GM12878 (cell line): ENCODE data around the gene MACROD2.

Source experiments
- CTCF ChIP-seq, 3 experiments: IDR thresholded peaks in 2 of 3; conservative IDR thresholded peaks in 1 of 3; 2 replicates each; pipeline ENCODE4 v1.5.1; 2011; ENCODE audit warnings: low read depth in 3 of 3, low read length in 3 of 3, mild to moderate bottlenecking in 3 of 3, control low read depth in 2 of 3, moderate library complexity in 2 of 3, inconsistent platforms in 1 of 3, mixed read lengths in 1 of 3; ENCODE audit not compliant: control insufficient read depth in 2 of 3, insufficient read depth in 1 of 3; ENCODE audit errors: extremely low read depth in 1 of 3
- HDAC6 ChIP-seq: fragments of 200-600 bp; sonication (generic); IDR thresholded peaks from one replicate; pipeline ENCODE4 v1.8.0; 2017; ENCODE audit warnings: antibody characterized with exemption; ENCODE audit not compliant: unreplicated experiment
- KDM1A ChIP-seq: fragments of 200-600 bp; sonication (generic); IDR thresholded peaks from 2 replicates; pipeline ENCODE4 v1.6.1; 2016; ENCODE audit warnings: borderline replicate concordance
- MAX ChIP-seq: IDR thresholded peaks from 2 replicates; pipeline ENCODE4 v1.6.1; 2012; ENCODE audit warnings: low read depth, low read length, improper control_type of control experiment
- POLR2AphosphoS5 ChIP-seq: IDR thresholded peaks from 2 replicates; pipeline ENCODE4 v1.6.1; 2011; ENCODE audit warnings: mild to moderate bottlenecking, low read length, inconsistent platforms
- YY1 ChIP-seq: IDR thresholded peaks from 2 replicates; pipeline ENCODE4 v1.6.1; 2011; ENCODE audit warnings: low read depth, mild to moderate bottlenecking, low read length
- TF ChIP-seq, protein P1 (sequence below): fragments of 150-350 bp; IDR thresholded peaks from 2 replicates; pipeline ENCODE4 v1.6.1; 2016; ENCODE audit warnings: low read depth, low read length
- TF ChIP-seq, protein P2 (sequence below): IDR thresholded peaks from 2 replicates; pipeline ENCODE4 v1.6.1; 2011; ENCODE audit warnings: mild to moderate bottlenecking, low read depth, low read length, moderate library complexity; ENCODE audit not compliant: insufficient replicate concordance

- TF ChIP-seq, protein P1, sequence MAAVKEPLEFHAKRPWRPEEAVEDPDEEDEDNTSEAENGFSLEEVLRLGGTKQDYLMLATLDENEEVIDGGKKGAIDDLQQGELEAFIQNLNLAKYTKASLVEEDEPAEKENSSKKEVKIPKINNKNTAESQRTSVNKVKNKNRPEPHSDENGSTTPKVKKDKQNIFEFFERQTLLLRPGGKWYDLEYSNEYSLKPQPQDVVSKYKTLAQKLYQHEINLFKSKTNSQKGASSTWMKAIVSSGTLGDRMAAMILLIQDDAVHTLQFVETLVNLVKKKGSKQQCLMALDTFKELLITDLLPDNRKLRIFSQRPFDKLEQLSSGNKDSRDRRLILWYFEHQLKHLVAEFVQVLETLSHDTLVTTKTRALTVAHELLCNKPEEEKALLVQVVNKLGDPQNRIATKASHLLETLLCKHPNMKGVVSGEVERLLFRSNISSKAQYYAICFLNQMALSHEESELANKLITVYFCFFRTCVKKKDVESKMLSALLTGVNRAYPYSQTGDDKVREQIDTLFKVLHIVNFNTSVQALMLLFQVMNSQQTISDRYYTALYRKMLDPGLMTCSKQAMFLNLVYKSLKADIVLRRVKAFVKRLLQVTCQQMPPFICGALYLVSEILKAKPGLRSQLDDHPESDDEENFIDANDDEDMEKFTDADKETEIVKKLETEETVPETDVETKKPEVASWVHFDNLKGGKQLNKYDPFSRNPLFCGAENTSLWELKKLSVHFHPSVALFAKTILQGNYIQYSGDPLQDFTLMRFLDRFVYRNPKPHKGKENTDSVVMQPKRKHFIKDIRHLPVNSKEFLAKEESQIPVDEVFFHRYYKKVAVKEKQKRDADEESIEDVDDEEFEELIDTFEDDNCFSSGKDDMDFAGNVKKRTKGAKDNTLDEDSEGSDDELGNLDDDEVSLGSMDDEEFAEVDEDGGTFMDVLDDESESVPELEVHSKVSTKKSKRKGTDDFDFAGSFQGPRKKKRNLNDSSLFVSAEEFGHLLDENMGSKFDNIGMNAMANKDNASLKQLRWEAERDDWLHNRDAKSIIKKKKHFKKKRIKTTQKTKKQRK, result no peak
- TF ChIP-seq HDAC6 (no peak), CTCF (IDR thresholded peaks at IDR 0.05 in 2 of 3, conservative IDR thresholded peaks at IDR 0.05 in 1 of 3; ENCODE audit: control insufficient read depth in 2 of 3, extremely low read depth in 1 of 3, insufficient read depth in 1 of 3, low read depth in 3 of 3, low read length in 3 of 3) (no peak), KDM1A (no peak), MAX (no peak), POLR2AphosphoS5 (no peak), YY1 (no peak)
- TF ChIP-seq, protein P2, sequence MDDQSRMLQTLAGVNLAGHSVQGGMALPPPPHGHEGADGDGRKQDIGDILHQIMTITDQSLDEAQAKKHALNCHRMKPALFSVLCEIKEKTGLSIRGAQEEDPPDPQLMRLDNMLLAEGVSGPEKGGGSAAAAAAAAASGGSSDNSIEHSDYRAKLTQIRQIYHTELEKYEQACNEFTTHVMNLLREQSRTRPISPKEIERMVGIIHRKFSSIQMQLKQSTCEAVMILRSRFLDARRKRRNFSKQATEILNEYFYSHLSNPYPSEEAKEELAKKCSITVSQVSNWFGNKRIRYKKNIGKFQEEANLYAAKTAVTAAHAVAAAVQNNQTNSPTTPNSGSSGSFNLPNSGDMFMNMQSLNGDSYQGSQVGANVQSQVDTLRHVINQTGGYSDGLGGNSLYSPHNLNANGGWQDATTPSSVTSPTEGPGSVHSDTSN, result no peak
Measured at GRCh38 chr20:15610787-15611186, 1615.5 kb downstream of the MACROD2 start.
